ENCODE results near the gene ITGA7. TPM values are rescaled to one million over a fixed set of nuclear protein-coding genes. Genes with fewer than 3 reads are reported as not detected.
A peak's percentile ranks its signal among the peaks of the same experiment; 100 is the strongest.

ITGA7 gene
- total and polyA plus RNA-seq, 2 of the 8 experiments (the other 6 are each of a cell fraction or from before 2014, with no cell fraction given) = 57.6 to 86.1 TPM

GRCh38 chr12:55736780-55737580 is 29.3 kb upstream of the ITGA7 start:
- Histone ChIP-seq H3K79me1 (ENCODE audit: low read depth, low read length) (no peaks in the 10 kb centered on the region), H4K91ac (replicated peaks; ENCODE audit: insufficient read length, low read length) (no peak overlapping the region), H3K56ac (replicated peaks; ENCODE audit: insufficient read length, low read depth, low read length) (no peak overlapping the region), H4K20me1 (replicated peaks in 1 of 2; ENCODE audit: control insufficient read depth in 1 of 2, insufficient read depth in 2 of 2, low read length in 2 of 2) (no peaks in the 10 kb centered on the region), H3K9ac (replicated peaks in 1 of 4; ENCODE audit: extremely low read depth in 1 of 4, low read depth in 3 of 4, low read length in 3 of 4) (no peak overlapping the region; a peak in 1 of 7 replicates), H3K27me3 (replicated peaks in 1 of 4; ENCODE audit: control insufficient read depth in 3 of 4, extremely low read depth in 1 of 4, insufficient read depth in 3 of 4, low read length in 3 of 4) (no peaks in the 10 kb centered on the region), H4K5ac (ENCODE audit: insufficient read length, low read depth, low read length) (no peak overlapping the region), H3K18ac (ENCODE audit: extremely low read depth, low read length) (no peak overlapping the region), H3K36me3 (ENCODE audit: control insufficient read depth in 2 of 4, insufficient read depth in 4 of 4, low read length in 3 of 4) (no peaks in the 10 kb centered on the region), H3K9me3 (ENCODE audit: insufficient read depth in 2 of 2, low read depth in 1 of 2, low read length in 1 of 2) (no peaks in the 10 kb centered on the region), H4K8ac (ENCODE audit: extremely low read depth, insufficient read depth, low read length) (no peak overlapping the region), H3K23me2 (ENCODE audit: low read depth, low read length) (peaks cover 3% of the 10 kb centered on the region), H3K23ac (ENCODE audit: insufficient read length) (no peak overlapping the region), H3K4ac (replicated peaks; ENCODE audit: insufficient read length, low read depth, low read length) (no peak overlapping the region), H3K4me2 (ENCODE audit: insufficient read depth in 1 of 2, low read depth in 2 of 2, low read length in 2 of 2) (peak overlapping the region; percentile 77 to 86; a peak in 3 of 4 replicates), H2BK12ac (ENCODE audit: low read depth, low read length) (no peak overlapping the region; the same call in 1 of the 2 replicates), H3K14ac (ENCODE audit: insufficient read length) (no peak overlapping the region), H2AFZ (ENCODE audit: low read length) (no peak overlapping the region), H3K4me1 (replicated peaks in 1 of 4; ENCODE audit: control insufficient read depth in 3 of 4, insufficient read depth in 4 of 4, low read length in 3 of 4) (peaks cover 2 to 18% (median 8%) of the 10 kb centered on the region in 4 experiments; a peak in 6 of 7 replicates), H2BK5ac (ENCODE audit: low read depth, low read length) (peak overlapping the region; percentile 47; the same call in 1 of the 2 replicates), H2BK15ac (ENCODE audit: low read length) (peak overlapping the region; percentile 65; the same call in 1 of the 2 replicates), H3K27ac (ENCODE audit: low read depth, low read length) (no peak overlapping the region), H2BK120ac (replicated peaks; ENCODE audit: low read depth, low read length) (no peak overlapping the region), H2AK5ac (ENCODE audit: low read depth, low read length) (no peak overlapping the region), H3K79me2 (ENCODE audit: control insufficient read depth in 1 of 2, insufficient read depth in 2 of 2, low read length in 2 of 2) (no peaks in the 10 kb centered on the region), H3K4me3 (ENCODE audit: extremely low read depth in 1 of 4, insufficient read depth in 2 of 4, low read depth in 3 of 4, low read length in 4 of 4) (peak overlapping the region in 1 of 4 experiments; percentile 62; a peak in 2 of 8 replicates), H2BK20ac (ENCODE audit: low read length) (no peak overlapping the region)
- peak; percentile 79 for FAIRE-seq
- DNase-seq (ENCODE audit: low read depth in 1 of 2, low spot score in 2 of 2) = peak in 1 of 2 experiments; percentile 93
- WGBS, 2 experiments (ENCODE audit: extremely low coverage in 1 of 2, insufficient coverage in 1 of 2, insufficient read length in 1 of 2, insufficient replicate concordance in 2 of 2, low coverage in 1 of 2, low lambda C conversion rate in 2 of 2, missing lambda C conversion rate in 1 of 2) = 27% methylated on average over 6 of the region's 6 CpGs; no CpG with 5 or more reads in 1 of the 2 experiments
- CTCF ChIA-PET (ENCODE audit: partially characterized antibody) = interaction anchor here (0.6 to 11.1 kb wide), 44 partner anchors 7 to 1339 kb away, joined by 3 to 229 read pairs (median 6); partner anchors contain the start of genes BLOC1S1, CD63, DNAJC14 and ITGA7
- POLR2A ChIA-PET (ENCODE audit: partially characterized antibody) = interaction anchor here (1.7 to 34.1 kb wide), 5 partner anchors 14 to 190 kb away, joined by 4 to 809 read pairs (median 13); partner anchors contain the start of genes ITGA7 and PYM1
- no peak for TF ChIP-seq KDM5A (IDR thresholded peaks at IDR 0.05; ENCODE audit: low read length)
- TF ChIP-seq MAX (IDR thresholded peaks at IDR 0.05) = peak; percentile 52
- peak; percentile 11; the same call in 1 of the 2 replicates for TF ChIP-seq BRCA1 (IDR thresholded peaks at IDR 0.05; ENCODE audit: low read depth, low read length)
- peak; percentile 83; the same call in 1 of the 2 replicates for TF ChIP-seq TCF12 (IDR thresholded peaks at IDR 0.05; ENCODE audit: low read depth, low read length)
- peak; percentile 80 to 87 for TF ChIP-seq RAD21 (IDR thresholded peaks at IDR 0.05 in 1 of 2, conservative IDR thresholded peaks at IDR 0.05 in 1 of 2; ENCODE audit: low read depth in 2 of 2, low read length in 2 of 2)
- peak; percentile 82 for TF ChIP-seq YY1 (IDR thresholded peaks at IDR 0.05; ENCODE audit: low read depth, low read length)
- no peak for TF ChIP-seq CHD1 (IDR thresholded peaks at IDR 0.05; ENCODE audit: low read depth, low read length)
- no peak for TF ChIP-seq RFX5 (IDR thresholded peaks at IDR 0.05; ENCODE audit: borderline replicate concordance, low read depth, low read length)
- TF ChIP-seq GTF2F1 (IDR thresholded peaks at IDR 0.05; ENCODE audit: borderline replicate concordance, low read depth, low read length) = no peak
- TF ChIP-seq POLR2AphosphoS5 (IDR thresholded peaks at IDR 0.05; ENCODE audit: low read depth, low read length) = no peak
- TF ChIP-seq BCL11A (IDR thresholded peaks at IDR 0.05; ENCODE audit: low read depth in 2 of 2, low read length in 2 of 2) = no peak
